HG02588 (cell line): Measurements from ENCODE around the gene PCDH9.

Experiments used
- ATAC-seq: cut with Tn5 transposase; IDR thresholded peaks from one replicate; pipeline ENCODE4 v1.9.1; 2021; ENCODE audit warnings: mild to moderate bottlenecking, moderate library complexity; ENCODE audit not compliant: unreplicated experiment

The PCDH9 gene

DNA sequence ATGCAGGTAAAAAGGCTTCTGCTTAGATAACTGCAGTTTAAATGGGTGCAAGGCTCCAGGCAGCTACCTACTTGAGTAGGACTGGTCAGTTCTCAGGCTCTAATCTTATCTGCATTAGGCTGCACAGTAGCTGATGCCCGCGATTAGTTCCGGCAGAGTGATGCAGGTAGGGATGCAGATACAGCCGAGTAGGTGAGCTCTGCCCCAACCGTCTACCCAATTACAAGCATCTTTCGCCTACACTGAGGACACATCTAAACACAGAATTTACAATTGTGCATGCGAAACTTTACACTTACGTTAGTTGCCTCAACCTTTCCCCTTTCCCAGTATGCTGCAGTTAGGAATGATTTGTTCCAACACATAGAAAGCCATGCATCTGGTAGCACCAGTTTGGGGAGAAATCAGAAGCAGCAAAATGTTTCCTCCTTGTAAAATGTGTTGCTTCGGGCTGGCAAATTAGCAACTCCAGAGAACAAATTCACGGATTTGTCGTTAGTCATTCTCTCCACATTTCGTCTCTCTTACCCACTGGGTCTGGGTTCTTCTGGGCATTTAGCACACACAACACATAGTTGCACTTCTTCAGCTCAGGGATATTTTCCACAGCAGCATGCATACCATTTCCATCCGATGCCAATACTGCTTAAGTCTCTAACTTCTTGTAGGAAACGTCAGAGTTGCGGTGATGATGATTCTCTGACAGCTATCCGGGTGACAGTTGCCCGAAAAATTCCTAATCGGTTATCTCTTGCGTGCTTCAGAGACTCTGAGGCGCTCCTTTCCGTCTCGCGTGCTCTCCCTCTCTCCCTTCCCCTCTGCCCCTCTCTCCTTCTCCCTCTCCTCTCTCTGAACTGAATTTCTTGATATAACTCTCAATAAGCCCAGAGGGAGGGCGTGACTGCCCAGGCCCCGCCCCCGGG lies at the start of gene PCDH9:
PCDH9 (minus strand) TSS at position 856 of the 923 bp plus-strand sequence. CDS start 1,896 bp downstream, outside the sequence.
- peak; percentile 4 for ATAC-seq

GRCh38 chr13:67278235-67278634 lies 48.1 kb upstream of the PCDH9 start:
- ATAC-seq = no peak

GRCh38 chr13:67277581-67277980 lies 47.4 kb upstream of the PCDH9 start:
- no peak for ATAC-seq

GRCh38 chr13:67275351-67275960 lies 45.3 kb upstream of the PCDH9 start:
- no peak for ATAC-seq

DNA sequence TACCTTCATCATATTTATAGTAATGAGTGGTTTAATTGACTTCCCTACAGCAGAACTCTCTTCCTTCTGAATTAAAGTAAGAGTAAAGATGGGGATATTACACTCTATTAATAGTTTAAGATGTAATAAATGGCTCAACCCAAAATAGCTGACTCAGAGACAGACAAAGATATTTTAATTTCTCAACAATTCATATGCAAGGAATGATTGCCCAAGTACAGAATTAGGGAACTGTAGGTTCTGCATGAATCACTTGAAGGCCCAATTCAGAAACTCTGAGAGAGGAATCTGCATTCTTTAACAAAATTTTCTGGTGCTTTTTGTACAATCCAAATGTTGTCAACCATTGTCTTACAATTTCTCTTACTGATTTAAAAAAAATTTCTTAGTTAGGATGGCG lies 42.9 kb upstream of the PCDH9 start:
- ATAC-seq = no peak

DNA sequence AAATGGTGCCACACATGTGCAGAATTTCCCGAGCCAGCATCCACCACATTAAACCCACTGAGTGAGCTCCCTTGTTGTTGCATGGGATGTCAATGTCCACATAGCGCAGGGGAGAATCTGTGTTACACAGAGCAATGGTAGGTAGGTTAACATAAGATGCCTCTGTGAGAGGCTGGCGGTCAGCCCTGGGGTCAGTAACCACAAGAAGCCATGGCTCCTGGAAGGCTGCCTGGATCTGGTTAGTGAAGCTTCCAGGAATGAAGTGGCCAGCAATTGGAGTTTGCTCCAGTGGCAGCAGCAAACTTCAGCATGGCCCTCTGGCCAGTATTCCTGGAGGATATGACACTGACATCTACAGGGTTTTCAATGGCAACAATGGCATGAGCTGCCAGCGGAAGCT lies 37.0 kb upstream of the PCDH9 start:
- no peak for ATAC-seq

DNA sequence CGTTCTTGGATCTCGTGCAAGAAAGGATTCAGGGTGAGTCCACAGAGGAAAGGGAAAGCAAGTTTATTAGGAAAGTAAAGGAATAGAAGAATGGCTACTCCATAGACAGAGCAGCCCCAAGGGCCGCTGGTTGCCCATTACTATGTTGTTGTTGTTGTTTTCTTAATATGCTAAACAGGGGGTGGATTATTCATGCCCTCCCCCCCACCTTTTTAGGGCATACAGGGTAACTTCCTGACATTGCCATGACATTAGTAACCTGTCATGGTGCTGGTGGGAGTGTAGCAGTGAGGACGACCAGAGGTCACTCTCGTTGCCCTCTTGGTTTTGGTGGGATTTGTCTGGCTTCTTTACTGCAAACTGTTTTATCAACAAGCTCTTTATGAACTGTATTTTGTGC lies 29.1 kb upstream of the PCDH9 start:
- ATAC-seq = no peak

GRCh38 chr13:67258482-67258881 lies 28.3 kb upstream of the PCDH9 start:
- ATAC-seq = peak; percentile 94

DNA sequence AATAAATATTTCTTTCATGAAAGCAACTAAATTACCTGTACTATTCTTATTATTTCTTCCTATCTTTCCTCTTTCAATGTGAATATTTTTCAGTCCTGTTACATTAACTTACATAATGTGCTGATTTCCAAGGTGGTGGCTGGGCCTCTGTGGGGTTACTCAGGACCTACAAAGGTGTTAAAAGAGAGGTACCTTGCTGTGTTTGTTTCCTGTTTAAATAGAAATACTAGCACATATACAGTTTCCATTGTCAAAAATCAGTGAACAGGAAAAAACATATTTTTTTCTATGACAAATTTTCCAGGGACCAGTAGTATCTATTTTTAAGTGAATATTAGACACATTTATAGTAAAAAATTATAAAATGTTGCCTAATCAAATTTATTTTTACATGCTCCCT lies 8.7 kb upstream of the PCDH9 start:
- ATAC-seq = no peak

DNA sequence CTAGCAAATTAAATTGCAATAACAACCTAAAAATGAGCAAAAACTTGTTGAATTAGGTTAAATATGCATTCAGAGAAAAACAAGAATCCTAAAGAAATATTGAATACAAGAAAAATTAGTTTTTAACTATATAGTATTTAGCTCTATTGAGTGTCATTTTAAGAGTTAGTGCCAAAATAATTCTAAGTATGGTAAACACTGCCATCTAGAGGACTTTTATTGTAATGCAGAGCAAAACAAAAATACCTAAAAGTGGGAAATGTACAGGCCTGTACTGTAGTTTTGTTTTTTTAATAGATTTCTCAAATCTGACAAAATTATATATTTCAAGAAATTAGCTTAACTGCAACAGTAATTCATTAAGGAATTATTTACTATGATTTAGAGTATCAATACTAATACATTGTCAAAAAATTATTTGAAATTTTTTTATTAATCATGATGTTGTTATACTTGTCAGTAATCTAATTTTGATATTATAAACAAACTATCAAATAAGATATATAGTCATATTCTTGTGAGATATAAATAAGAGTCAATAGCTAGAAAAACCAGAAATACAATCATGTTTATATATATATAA lies 8.2 kb upstream of the PCDH9 start:
- peak; percentile 70 for ATAC-seq

DNA sequence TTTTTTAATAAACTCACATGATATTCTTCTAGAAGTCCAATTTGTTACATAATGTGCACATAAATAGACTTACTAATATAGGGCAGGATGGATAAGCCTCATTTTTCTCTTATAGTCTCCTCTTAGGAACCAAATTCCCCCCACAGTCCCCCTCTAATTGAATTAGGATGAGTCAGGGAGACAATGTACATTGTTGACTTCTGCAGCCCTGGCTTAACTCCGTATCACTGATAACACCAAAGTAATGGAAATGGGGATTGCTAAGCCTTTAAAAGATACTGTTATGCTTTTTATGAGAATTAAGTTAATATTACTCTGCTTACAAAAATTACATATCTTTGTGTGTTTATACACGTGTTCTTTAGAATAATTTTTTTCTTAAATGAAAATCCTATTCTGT lies 5.1 kb upstream of the PCDH9 start:
- ATAC-seq = no peak

GRCh38 chr13:67232384-67232783 lies 2.2 kb upstream of the PCDH9 start:
- ATAC-seq = no peak

DNA sequence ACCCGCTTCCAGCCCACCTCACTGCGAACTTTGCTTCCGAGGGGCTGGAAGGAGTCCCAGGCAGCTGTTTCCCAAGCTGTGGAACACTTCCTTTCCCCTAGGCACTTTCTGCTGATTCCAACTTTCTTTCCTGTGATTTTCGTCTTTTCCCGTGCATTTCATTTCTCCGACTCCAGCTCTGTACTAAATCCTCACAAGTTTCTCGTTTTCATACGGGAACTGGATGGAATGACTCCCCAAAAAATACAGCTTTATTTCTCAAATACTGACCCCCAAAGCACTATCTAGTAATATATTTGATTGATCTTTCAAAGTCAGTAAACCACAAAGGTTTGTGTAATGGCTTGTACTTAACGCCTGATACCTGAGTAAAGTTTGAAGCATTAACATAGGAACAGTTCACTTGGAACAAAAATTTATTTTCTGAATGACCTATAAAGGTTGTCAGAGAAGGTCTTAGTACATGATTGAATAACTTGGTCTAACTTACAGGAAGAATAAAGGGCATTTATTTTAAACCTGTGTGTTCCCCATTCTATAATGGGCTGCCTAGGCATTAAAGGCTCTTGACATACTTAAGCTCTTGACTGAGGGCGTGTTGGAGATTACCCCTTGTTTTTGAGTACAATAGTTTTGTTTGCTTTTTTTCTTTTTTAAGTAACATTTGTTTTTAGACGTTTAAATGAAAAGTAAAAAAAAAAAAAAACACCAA lies 1.3 kb upstream of the PCDH9 start:
- ATAC-seq = no peak

DNA sequence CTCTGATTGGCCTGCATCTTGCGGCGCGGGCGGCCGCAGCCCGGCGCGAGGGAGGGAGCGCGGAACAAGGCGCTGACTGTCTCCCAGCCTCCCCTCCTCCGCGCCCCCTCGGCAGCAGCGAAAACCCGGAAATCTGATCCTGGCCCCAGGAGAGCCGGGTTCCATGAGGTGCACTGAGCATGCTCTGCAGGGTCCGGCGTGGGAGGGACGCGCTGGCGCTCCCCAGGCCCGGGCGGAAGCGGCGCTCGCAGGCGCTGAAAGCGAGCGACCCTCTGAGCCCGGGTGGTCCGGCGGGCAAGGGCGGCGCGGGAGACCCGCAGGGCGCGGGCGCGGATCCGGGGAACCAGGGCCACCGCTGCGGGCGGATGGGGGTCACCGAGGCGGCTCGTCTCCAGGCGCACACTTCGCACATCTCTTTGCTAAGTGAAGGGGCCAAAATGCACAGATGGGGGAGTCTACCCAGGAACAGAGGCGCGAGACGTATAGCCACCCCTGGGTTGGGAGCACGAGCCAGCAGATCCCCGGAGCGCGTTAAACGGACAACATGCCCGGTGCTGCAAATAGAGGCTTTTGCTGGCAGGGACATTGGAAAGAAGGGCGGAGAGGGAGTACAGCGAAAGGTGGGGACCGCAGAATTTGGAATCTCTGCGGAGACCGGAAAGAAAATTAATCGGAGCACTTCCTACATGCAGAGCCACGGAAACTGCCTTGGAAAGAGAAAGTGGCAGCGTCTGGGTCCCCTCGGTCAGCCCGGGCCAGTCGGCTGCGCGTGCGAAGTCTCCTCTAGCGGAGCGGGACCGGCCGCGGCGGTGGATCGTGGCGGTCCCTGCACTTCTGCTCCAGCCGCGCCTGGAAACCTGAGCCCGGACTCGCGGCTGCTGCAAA lies 510 bp upstream of the PCDH9 start:
- ATAC-seq = peak; percentile 99

- no peak for ATAC-seq
These were observed 1.2 kb downstream of the PCDH9 start for GRCh38 chr13:67228916-67229315.

DNA sequence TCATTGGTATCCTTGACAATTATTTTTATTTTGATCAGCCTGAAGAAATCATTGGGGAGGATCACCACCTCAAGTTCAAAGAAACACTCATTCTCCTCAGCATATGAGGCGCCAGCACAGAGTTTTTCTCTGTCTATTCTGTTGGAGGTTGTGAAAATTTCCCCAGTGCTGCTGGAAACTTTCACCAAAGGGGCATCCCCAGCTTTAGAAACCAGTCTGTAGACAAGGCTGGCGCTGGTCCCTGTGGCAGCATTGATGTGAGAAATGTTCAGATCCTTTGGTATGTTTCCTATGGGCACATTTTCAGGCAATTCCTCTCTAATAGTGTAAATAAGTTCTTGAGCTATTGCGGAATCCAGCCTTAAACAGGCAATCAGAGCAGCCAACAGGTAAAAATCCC lies 2.1 kb downstream of the PCDH9 start:
- ATAC-seq = no peak

DNA sequence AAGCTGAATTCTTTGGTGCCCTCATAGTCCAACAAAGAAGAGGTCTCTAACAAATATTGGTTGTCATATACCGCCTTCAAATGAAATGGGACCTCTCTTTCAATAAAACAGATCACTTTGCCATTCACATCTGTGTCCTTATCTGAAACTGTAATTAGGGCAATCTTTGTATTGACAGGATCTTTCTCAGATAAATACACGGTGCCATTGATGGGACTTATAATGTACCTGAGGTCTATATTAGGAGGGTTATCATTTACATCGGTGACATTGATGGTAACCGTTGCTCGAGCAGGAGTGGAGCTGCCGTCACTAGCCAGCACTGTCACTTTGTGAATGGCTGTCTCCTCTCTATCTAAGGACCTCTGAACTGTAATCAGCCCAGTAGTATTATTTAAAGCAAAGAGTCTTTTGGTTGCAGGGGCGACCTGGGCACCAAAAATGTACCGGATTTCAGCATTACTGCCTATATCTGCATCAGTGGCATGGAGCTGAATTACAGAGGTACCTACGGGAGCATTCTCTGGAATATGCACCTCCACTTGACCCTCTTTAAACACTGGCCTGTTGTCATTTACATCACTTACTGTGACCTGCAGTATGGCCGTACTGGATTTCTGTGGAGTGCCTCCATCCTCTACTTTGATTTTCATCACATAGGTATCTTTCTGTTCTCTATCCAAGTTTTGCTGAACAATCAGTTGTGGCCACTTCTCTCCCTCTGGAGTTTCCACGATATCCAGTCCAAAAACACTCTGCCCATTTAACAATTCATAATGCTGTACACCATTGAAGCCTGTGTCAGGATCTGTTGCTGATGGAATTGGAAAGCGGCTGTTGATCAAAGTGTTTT lies 2.8 kb downstream of the PCDH9 start:
- ATAC-seq = no peak

GRCh38 chr13:67226696-67227095 lies 3.4 kb downstream of the PCDH9 start:
- ATAC-seq = no peak
